ENCODE measurements around the gene CCDC154. TPM values are rescaled to one million over a fixed set of nuclear protein-coding genes. Genes with fewer than 3 reads are reported as not detected.
A peak's percentile ranks its signal among the peaks of the same experiment; 100 is the strongest.
"Not testable (repeated sequence)": the region's sequence is repeated elsewhere in the genome, so short reads cannot be mapped to it uniquely, and the experiment has no call there.

CCDC154 gene
- polyA plus RNA-seq, 6 donors from 2014 or later, result 0.16 to 0.26 TPM; not detected in 4

DNA sequence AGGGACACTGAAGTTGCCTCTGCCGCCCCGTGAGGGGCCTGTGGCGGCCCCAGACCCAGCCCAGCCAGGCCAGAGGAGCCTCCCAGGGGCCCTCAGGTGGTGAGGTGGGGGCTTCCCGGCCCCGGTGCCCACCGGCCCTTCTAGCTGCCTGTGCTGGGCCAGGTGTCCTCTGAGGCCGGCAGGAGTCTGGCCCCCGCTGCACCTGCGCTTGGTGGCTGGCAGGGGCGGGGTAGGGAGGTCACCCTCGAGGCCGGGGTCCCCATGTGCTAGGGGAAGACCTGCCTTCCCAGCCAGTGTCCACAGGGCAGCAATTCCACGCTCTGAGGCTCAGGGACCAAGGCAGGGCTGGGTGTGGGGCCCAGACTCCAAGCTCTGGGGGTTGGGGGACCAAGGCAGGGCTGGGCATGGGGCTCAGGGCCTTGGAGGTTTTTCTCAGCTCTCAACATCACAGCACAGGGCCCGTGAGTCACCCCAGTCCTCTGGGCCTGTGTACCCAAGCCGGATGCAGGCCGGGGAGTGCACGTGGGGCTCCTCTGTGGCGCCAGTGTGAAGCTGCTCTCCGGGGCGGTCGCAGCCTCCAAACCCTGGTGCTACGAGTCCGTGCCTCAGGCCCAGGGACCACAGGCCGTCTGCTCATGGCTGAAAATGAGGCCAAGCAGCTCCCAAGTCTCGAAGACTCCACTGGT is 1.3 kb upstream of the CCDC154 start:
- ATAC-seq (ENCODE audit: low read depth in 2 of 2), result peak in 1 of 2 donors; percentile 17

GRCh38 chr16:1444730-1445517 is 568 bp upstream of the CCDC154 start:
- Mint-ChIP-seq H3K27ac (peak overlapping the region in 3 of 6 donors; percentile 49 to 99 (median 85)), H3K4me1 (peaks cover 0 to 4% (median 3%) of the 10 kb centered on the region in 3 donors), H3K4me3 (peak overlapping the region in 3 of 8 donors; percentile 35 to 78 (median 72)), H3K36me3 (no peaks in the 10 kb centered on the region), H3K9me3 (no peaks in the 10 kb centered on the region), H3K27me3 (no peaks in the 10 kb centered on the region)
- no peak for DNase-seq
- peak; percentile 57 to 66 for ATAC-seq (ENCODE audit: low read depth in 2 of 2)

More for the DNA sequence above, 1.3 kb upstream of the CCDC154 start:
- Mint-ChIP-seq H3K27me3 (no peaks in the 10 kb centered on the region), H3K36me3 (no peaks in the 10 kb centered on the region), H3K27ac (peak overlapping the region in 3 of 6 donors; percentile 85 to 99 (median 88)), H3K9me3 (no peaks in the 10 kb centered on the region), H3K4me1 (no peaks in the 10 kb centered on the region), H3K4me3 (peak overlapping the region in 1 of 8 donors; percentile 72)
- DNase-seq, result no peak

DNA sequence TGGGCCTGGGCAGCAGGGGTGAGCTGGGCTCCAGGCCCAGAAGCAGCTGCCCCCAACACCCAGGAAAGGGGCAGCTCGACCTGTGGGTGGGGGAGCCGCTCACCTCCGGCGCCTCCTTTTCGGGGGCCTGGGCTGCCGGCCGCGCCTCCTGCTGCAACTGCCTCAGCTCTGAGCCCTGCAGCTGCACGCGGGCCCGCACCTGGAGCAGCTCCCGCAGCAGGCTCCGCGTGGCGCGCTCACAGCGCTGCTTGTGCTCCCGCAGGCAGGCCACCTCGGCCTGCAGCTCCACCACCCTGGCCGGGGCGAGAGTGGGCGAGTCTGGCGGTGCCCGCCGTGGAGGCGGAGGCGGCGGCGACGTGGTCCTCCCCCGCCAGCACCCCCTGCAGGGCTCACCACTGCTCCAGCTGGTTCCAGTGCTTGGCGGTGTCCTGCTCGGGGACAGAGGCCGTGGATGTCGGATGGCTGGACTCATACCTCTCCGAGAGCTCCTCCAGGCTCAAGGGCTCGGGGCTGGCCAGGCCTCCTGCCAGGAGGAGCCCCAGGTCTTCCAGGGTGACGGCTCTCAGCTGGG is 868 bp downstream of the CCDC154 start:
- Mint-ChIP-seq H3K4me3 (no peak overlapping the region), H3K27ac (no peak overlapping the region), H3K9me3 (no peaks in the 10 kb centered on the region), H3K27me3 (no peaks in the 10 kb centered on the region), H3K4me1 (peaks cover 0 to 5% (median 3%) of the 10 kb centered on the region in 3 donors), H3K36me3 (no peaks in the 10 kb centered on the region)
- no peak for ATAC-seq (ENCODE audit: low read depth in 2 of 2)
- no peak for DNase-seq

- Mint-ChIP-seq H3K4me1 (peaks cover 0 to 5% (median 3%) of the 10 kb centered on the region in 3 donors), H3K9me3 (no peaks in the 10 kb centered on the region), H3K36me3 (no peaks in the 10 kb centered on the region), H3K27me3 (no peaks in the 10 kb centered on the region), H3K27ac (no peak overlapping the region), H3K4me3 (no peak overlapping the region)
- ATAC-seq (ENCODE audit: low read depth in 2 of 2), result no peak
- DNase-seq, result no peak
These were observed 1.7 kb downstream of the CCDC154 start for GRCh38 chr16:1442697-1443096.

DNA sequence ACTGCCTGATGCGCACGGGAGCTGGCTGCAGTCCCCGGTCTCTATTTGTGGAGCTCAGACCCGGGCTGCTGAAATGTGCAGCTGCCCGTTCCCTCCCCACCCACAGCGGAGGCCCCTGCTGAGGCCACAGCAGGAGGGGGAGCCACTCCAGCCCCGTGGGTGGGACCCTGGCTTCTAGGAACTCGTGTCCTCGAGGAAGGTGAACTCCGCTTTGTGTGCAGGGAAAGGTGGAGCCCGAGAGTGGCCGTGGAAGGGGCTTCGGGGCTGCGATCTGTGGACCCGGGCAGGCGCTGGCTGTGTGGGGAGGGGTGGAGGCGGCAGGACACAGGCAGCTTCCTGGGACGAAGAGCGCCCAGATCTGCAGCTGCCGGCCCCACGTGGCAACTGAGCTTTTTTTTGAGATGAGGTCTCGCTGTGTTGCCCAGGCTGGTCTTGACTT is 2.9 kb downstream of the CCDC154 start:
- DNase-seq (no peak), ATAC-seq (ENCODE audit: low read depth in 2 of 2) (no peak)
- H3K9me3 Mint-ChIP-seq, result no peaks in the 10 kb centered on the region
- no peak overlapping the region for H3K4me3 Mint-ChIP-seq
- H3K27ac Mint-ChIP-seq, result no peak overlapping the region
- H3K36me3 Mint-ChIP-seq, result no peaks in the 10 kb centered on the region
- H3K27me3 Mint-ChIP-seq, result no peaks in the 10 kb centered on the region
- H3K4me1 Mint-ChIP-seq, result peaks cover 0 to 5% (median 3%) of the 10 kb centered on the region in 3 donors

GRCh38 chr16:1439699-1440074 is 4.7 kb downstream of the CCDC154 start:
- not testable (repeated sequence) for ATAC-seq (ENCODE audit: low read depth in 2 of 2); H3K36me3 Mint-ChIP-seq; H3K27me3 Mint-ChIP-seq; H3K9me3 Mint-ChIP-seq; H3K4me1 Mint-ChIP-seq; H3K4me3 Mint-ChIP-seq; DNase-seq
- peak overlapping the region in 2 of 6 donors; percentile 20 to 83 for H3K27ac Mint-ChIP-seq

GRCh38 chr16:1439058-1439698 is 5.2 kb downstream of the CCDC154 start:
- Mint-ChIP-seq H3K4me3 (no peak overlapping the region), H3K9me3 (no peaks in the 10 kb centered on the region), H3K36me3 (no peaks in the 10 kb centered on the region), H3K4me1 (peaks cover 0 to 5% (median 3%) of the 10 kb centered on the region in 3 donors), H3K27me3 (no peaks in the 10 kb centered on the region), H3K27ac (peak overlapping the region in 1 of 6 donors; percentile 83)
- DNase-seq, result no peak
- ATAC-seq (ENCODE audit: low read depth in 2 of 2), result no peak

DNA sequence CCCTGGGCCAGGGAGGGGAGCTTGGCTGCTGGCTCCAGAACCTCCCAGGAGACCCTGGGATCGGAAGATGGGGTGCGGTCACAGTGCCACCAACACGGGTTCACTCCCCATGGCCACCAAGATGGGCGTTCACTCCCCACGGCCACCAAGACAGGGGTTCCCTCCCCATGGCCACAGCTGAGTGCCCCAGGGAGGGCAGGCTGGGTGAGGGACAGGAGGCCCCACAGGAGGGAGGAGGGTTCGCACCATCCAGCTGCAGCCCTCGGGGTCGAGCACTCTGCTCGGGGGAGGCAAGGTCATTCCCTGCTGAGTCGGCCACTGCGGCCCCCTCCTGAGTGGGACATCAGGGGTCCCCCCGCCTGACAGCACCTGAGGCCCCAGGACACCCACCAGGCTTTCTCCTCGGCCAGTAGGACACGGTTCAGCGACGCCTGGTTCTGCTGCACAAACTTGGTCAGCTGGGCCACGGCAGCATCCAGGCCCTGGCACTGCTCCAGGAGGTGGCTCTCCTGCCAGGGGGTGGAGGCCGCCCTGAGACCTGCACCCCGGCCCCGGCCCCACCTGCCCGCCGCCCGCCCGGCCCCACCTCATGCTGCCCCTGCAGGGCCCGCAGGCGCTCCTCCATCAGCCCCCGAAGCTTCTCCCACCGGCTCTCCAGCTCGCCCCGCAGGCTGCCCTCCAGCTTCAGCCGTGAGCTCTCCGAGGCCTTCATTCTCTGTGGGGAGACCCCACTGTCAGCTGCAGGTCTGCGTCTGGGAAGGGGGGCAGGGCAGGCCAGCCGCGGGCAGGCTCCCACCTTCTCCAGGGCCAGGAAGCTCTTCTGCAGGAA is 5.9 kb downstream of the CCDC154 start:
- Mint-ChIP-seq H3K36me3 (no peaks in the 10 kb centered on the region), H3K9me3 (no peaks in the 10 kb centered on the region), H3K4me1 (peaks cover 0 to 5% (median 3%) of the 10 kb centered on the region in 3 donors), H3K4me3 (no peak overlapping the region), H3K27me3 (no peaks in the 10 kb centered on the region), H3K27ac (peak overlapping the region in 1 of 6 donors; percentile 79)
- no peak for DNase-seq
- ATAC-seq (ENCODE audit: low read depth in 2 of 2), result no peak

DNA sequence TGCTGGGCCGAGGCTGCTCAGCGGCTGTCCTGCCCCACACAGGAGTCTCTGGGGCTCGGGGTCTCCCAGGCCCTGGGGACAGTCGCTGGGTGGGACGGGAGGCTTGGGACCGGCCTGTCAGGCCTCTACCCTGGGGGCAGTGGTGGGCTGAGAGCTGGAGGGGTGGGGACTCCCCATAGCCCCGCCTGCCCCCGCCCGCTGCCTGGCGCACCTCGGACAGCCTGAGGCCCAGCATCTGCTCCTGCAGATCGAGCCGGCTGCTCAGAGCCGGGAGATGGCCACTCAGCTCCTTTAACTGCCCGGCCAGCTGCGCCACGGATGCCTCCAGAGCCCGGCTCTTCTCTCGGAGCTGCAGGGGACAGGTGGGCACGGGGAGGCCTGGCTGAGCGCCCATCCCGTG is 6.8 kb downstream of the CCDC154 start:
- Mint-ChIP-seq H3K4me3 (no peak overlapping the region), H3K36me3 (no peaks in the 10 kb centered on the region), H3K27me3 (no peaks in the 10 kb centered on the region), H3K4me1 (peaks cover 0 to 5% (median 3%) of the 10 kb centered on the region in 3 donors), H3K9me3 (no peaks in the 10 kb centered on the region), H3K27ac (no peak overlapping the region)
- DNase-seq (no peak), ATAC-seq (ENCODE audit: low read depth in 2 of 2) (no peak)

DNA sequence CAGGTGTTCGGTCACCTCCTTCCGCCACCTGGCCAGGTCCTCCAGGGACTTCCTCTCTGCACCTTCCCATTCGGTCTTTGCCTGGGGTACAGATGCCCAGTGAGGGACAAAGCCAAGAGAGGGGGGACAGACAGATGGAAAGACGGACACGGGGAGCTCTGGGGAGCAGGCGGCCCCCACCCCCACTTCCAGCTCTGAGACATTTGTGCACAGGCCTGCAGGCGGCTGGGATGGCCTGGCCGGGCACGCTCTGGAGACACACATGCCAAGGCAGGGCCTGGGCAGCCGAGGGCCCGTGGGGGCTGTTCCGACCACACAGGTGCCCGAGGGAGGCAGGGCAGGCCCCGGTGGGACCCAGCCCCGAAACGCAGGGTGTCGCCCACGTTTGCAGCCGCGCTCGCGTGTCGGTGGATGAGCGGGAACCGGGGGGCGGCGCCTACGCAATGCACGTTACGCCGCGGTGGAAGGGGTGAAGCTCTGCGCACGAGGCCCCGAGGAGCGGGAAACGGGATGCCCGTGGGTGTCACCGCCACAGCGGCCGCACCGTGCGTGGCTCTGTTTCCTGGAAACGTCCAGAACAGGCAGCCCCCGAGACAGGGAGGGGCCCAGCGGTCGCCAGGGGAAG is 7.5 kb downstream of the CCDC154 start:
- Mint-ChIP-seq H3K4me1 (peaks cover 5 to 9% (median 9%) of the 10 kb centered on the region in 3 donors), H3K36me3 (no peaks in the 10 kb centered on the region), H3K27ac (no peak overlapping the region), H3K27me3 (no peaks in the 10 kb centered on the region), H3K4me3 (no peak overlapping the region), H3K9me3 (no peaks in the 10 kb centered on the region)
- DNase-seq (no peak), ATAC-seq (ENCODE audit: low read depth in 2 of 2) (no peak)

DNA sequence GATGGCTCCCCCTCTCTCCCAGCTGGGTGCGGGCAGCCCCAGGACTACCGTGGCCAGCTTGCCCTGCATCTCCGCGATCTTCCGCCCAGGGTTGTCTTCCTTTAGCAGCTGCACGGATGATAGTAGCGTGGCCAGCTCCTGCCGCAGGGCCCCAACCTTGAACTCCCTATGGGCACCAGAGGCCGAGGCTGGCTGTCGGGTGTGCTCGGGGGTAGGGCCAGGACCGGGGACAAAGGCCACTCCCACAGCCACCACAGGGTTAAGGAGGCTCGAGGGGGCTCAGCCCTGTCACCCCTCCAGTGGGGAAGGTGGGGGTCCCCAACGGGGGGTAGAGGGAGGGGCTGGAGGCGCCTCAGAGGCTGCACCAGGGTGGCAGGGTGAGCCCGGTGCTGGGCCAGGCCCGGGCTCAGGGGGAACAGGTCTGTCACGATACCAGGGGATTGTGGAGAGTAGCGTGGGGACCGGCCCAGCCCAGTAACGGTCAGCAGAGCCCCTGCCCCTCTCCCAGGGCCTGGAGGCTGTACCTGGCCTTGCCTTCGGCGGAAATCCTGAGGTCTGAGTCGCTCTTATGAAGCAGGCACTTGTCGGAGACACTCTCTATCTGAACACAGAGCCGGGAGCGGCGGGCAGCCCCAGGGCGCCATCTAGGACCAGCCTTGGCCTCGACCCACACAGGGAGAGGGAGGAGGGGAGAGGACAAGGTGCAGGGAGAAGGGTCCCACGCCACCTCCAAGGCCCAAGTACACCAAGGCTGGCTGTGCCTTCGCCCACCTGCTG is 8.2 kb downstream of the CCDC154 start:
- no peak for DNase-seq
- no peak overlapping the region for H3K4me3 Mint-ChIP-seq
- no peaks in the 10 kb centered on the region for H3K9me3 Mint-ChIP-seq
- H3K4me1 Mint-ChIP-seq, result peaks cover 6 to 11% (median 9%) of the 10 kb centered on the region in 3 donors
- no peak for ATAC-seq (ENCODE audit: low read depth in 2 of 2)
- H3K27me3 Mint-ChIP-seq, result no peaks in the 10 kb centered on the region
- no peaks in the 10 kb centered on the region for H3K36me3 Mint-ChIP-seq
- H3K27ac Mint-ChIP-seq, result no peak overlapping the region
